ENCODE measurements around the gene IFNL1. TPM values are rescaled to one million over a fixed set of nuclear protein-coding genes. Genes with fewer than 3 reads are reported as not detected.

The IFNL1 gene
- total and polyA plus RNA-seq, 9 donors: not detected

GRCh38 chr19:39317476-39317875, 21.3 kb downstream of the IFNL1 start:
- Histone ChIP-seq H3K4me3 (no peak overlapping the region), H3K4me1 (ENCODE audit: insufficient read depth) (peaks cover 6% of the 10 kb centered on the region), H3K36me3 (no peaks in the 10 kb centered on the region), H3K27ac (no peak overlapping the region), H3K27me3 (no peaks in the 10 kb centered on the region), H3K9me3 (no peaks in the 10 kb centered on the region)
- no peak for DNase-seq
- intact Hi-C loops (cut with DNase I): no loop called here
- TF ChIP-seq POLR2A (IDR thresholded peaks at IDR 0.05): no peak
- no peak for TF ChIP-seq CTCF (IDR thresholded peaks at IDR 0.05)
- TF ChIP-seq EP300 (IDR thresholded peaks at IDR 0.05): no peak
- 90 to 95% (median 92%) methylated on average over 4 of the region's 4 CpGs for WGBS, 3 donors

- Histone ChIP-seq H3K4me1 (ENCODE audit: insufficient read depth) (peaks cover 6% of the 10 kb centered on the region), H3K27ac (no peak overlapping the region), H3K4me3 (no peak overlapping the region), H3K36me3 (no peaks in the 10 kb centered on the region), H3K9me3 (no peaks in the 10 kb centered on the region), H3K27me3 (no peaks in the 10 kb centered on the region)
- DNase-seq: no peak
- intact Hi-C loops (cut with DNase I): no loop called here
- TF ChIP-seq CTCF (IDR thresholded peaks at IDR 0.05): no peak
- TF ChIP-seq EP300 (IDR thresholded peaks at IDR 0.05): no peak
- TF ChIP-seq POLR2A (IDR thresholded peaks at IDR 0.05): no peak
- 87 to 97% (median 90%) methylated on average over 5 of the region's 5 CpGs for WGBS, 3 donors
These were observed 21.9 kb downstream of the IFNL1 start for GRCh38 chr19:39318071-39318470.

GRCh38 chr19:39318690-39319089, 22.5 kb downstream of the IFNL1 start:
- Histone ChIP-seq H3K36me3 (no peaks in the 10 kb centered on the region), H3K4me3 (no peak overlapping the region), H3K27ac (no peak overlapping the region), H3K4me1 (ENCODE audit: insufficient read depth) (peaks cover 6% of the 10 kb centered on the region), H3K27me3 (no peaks in the 10 kb centered on the region), H3K9me3 (no peaks in the 10 kb centered on the region)
- DNase-seq: no peak
- intact Hi-C loops (cut with DNase I): no loop called here
- WGBS, 3 donors: 87 to 91% (median 88%) methylated on average over 4 of the region's 4 CpGs
- TF ChIP-seq EP300 (IDR thresholded peaks at IDR 0.05): no peak
- no peak for TF ChIP-seq CTCF (IDR thresholded peaks at IDR 0.05)
- no peak for TF ChIP-seq POLR2A (IDR thresholded peaks at IDR 0.05)

GRCh38 chr19:39319098-39319891, 23.1 kb downstream of the IFNL1 start:
- Histone ChIP-seq H3K9me3 (no peaks in the 10 kb centered on the region), H3K4me3 (no peak overlapping the region), H3K27me3 (no peaks in the 10 kb centered on the region), H3K27ac (no peak overlapping the region), H3K4me1 (ENCODE audit: insufficient read depth) (peaks cover 6% of the 10 kb centered on the region), H3K36me3 (no peaks in the 10 kb centered on the region)
- 72 to 74% (median 74%) methylated on average over 5 of the region's 5 CpGs for WGBS, 3 donors
- intact Hi-C loops (cut with DNase I): no loop called here
- TF ChIP-seq POLR2A (IDR thresholded peaks at IDR 0.05) (no peak), CTCF (IDR thresholded peaks at IDR 0.05) (no peak), EP300 (IDR thresholded peaks at IDR 0.05) (no peak)
- no peak for DNase-seq

Measured in ovary (tissue), 9 donors.